K562 (cell line): ENCODE measurements around the gene FAF2. TPM values are rescaled to one million over a fixed set of nuclear protein-coding genes. Genes with fewer than 3 reads are reported as not detected.

ENCODE experiments used
- ATAC-seq: fragments of 200-7000 bp; cut with Tn5 transposase; 3 replicates; pipeline ENCODE4 v1.9.1; 2020; ENCODE audit warnings: moderate library complexity
- BruUV-seq: library from RNA; stranded (reverse); fragments of 400-500 nt; replicated peaks from 2 replicates; lab custom pipeline; 2021; lab: Mats Ljungman, UMichigan
- CTCF ChIA-PET: fragments of 300-600 bp; formaldehyde crosslinking; extraction: SDS; loops from one replicate; lab custom pipeline; 2021; ENCODE audit warnings: low intra/inter-chr PET ratio; lab: Yijun Ruan, JAX
- POLR2A ChIA-PET: fragments of 300-600, 350-650 bp; sonication (Branson Sonifier 250); formaldehyde crosslinking; extraction: SDS; loops from one replicate; lab custom pipeline; 2021; ENCODE audit warnings: antibody characterized with exemption, inconsistent platforms; lab: Yijun Ruan, JAX
- DNase-seq, 4 experiments: peaks; one replicate each; pipeline versions ENCODE4 v3.0.0 to v3.0.0-alpha.2; 2011 to 2018; ENCODE audit warnings: low spot score in 3 of 4, mixed read lengths in 3 of 4; ENCODE audit errors: extremely low read depth in 1 of 4
- FAIRE-seq: peaks from 2 replicates; lab custom pipeline; 2011; peaks lifted over from hg19 to GRCh38; lab: Jason Lieb, UNC
- H2AFZ ChIP-seq: 2 replicates; pipeline ENCODE4 v1.6.0; 2011; ENCODE audit warnings: low read depth, low read length, control low read depth, inconsistent platforms
- H3K27ac ChIP-seq: fragments of 200-600 bp; 3 replicates; pipeline ENCODE4 v1.8.0; 2011; ENCODE audit warnings: low read depth, mild to moderate bottlenecking, control low read depth, inconsistent platforms, low read length, moderate library complexity, mixed read lengths; ENCODE audit errors: extremely low read depth
- H3K27me3 ChIP-seq, 2 experiments: fragments of 300-600 bp in 1 of 2; 2 replicates in 1 of 2; 3 replicates in 1 of 2; pipeline versions ENCODE4 v1.6.0 to v1.8.0; 2011; ENCODE audit warnings: inconsistent platforms in 2 of 2, low read length in 2 of 2, mild to moderate bottlenecking in 1 of 2, mixed read lengths in 1 of 2, moderate library complexity in 1 of 2; ENCODE audit not compliant: control insufficient read depth in 2 of 2, insufficient read depth in 2 of 2
- H3K36me3 ChIP-seq: fragments of 300-600 bp; 3 replicates; pipeline ENCODE4 v1.8.0; 2011; ENCODE audit warnings: mild to moderate bottlenecking, low read length, inconsistent platforms; ENCODE audit not compliant: control insufficient read depth, insufficient read depth
- H3K4me1 ChIP-seq, 2 experiments: fragments of 200-600 bp in 1 of 2; replicated peaks in 1 of 2; 2 replicates in 1 of 2; 3 replicates in 1 of 2; pipeline versions ENCODE4 v1.5.1 to v1.8.0; 2011; ENCODE audit warnings: inconsistent platforms in 2 of 2, low read length in 2 of 2, mild to moderate bottlenecking in 1 of 2, mixed read lengths in 1 of 2, moderate library complexity in 1 of 2; ENCODE audit not compliant: control insufficient read depth in 2 of 2, insufficient read depth in 2 of 2
- H3K4me2 ChIP-seq: 2 replicates; pipeline ENCODE4 v1.6.1; 2011; ENCODE audit warnings: low read length, control low read depth, inconsistent platforms, mixed read lengths; ENCODE audit not compliant: insufficient read depth
- H3K4me3 ChIP-seq: fragments of 200-600 bp; sonication (generic), shearing (Covaris generic); 2 replicates; pipeline ENCODE4 v1.5.1; 2016; ENCODE audit warnings: control low read depth, inconsistent platforms
- H3K79me2 ChIP-seq: fragments of 200-600 bp; 3 replicates; pipeline ENCODE4 v1.8.0; 2011; ENCODE audit warnings: low read length, inconsistent platforms; ENCODE audit not compliant: control insufficient read depth, insufficient read depth
- H3K9ac ChIP-seq, 2 experiments: 2 replicates each; pipeline versions ENCODE4 v1.6.0 to v1.6.1; 2011; ENCODE audit warnings: low read depth in 2 of 2, low read length in 2 of 2, control low read depth in 1 of 2, inconsistent platforms in 1 of 2, mild to moderate bottlenecking in 1 of 2, mixed read lengths in 1 of 2; ENCODE audit not compliant: insufficient read depth in 1 of 2
- H3K9me1 ChIP-seq: one replicate; pipeline ENCODE4 v1.6.0; 2011; ENCODE audit warnings: inconsistent platforms, mild to moderate bottlenecking, low read length, moderate library complexity; ENCODE audit not compliant: control insufficient read depth, insufficient read depth
- H3K9me3 ChIP-seq: replicated peaks from 2 replicates; pipeline ENCODE4 v1.5.1; 2011; ENCODE audit warnings: low read depth, low read length, inconsistent platforms; ENCODE audit not compliant: control insufficient read depth, insufficient read depth
- H4K20me1 ChIP-seq: replicated peaks from 2 replicates; pipeline ENCODE4 v1.6.1; 2011; ENCODE audit warnings: low read length, inconsistent platforms, mixed read lengths; ENCODE audit not compliant: control insufficient read depth, insufficient read depth
- CHAMP1 ChIP-seq: fragments of 450-650 bp; IDR thresholded peaks from 2 replicates; pipeline ENCODE4 v1.6.1; 2016; ENCODE audit warnings: mild to moderate bottlenecking
- DLX4 ChIP-seq: fragments of 250-450 bp; sonication (Bioruptor Pico); IDR thresholded peaks from 2 replicates; pipeline ENCODE4 v1.6.1; 2021; ENCODE audit warnings: mild to moderate bottlenecking
- FOXA3 ChIP-seq, 2 experiments: fragments of 450-650 bp in 1 of 2; sonication (generic) in 1 of 2; formaldehyde crosslinking; IDR thresholded peaks in 1 of 2; conservative IDR thresholded peaks in 1 of 2; 2 replicates each; pipeline versions ENCODE4 v1.4.0 to v1.8.0; 2020 to 2022; ENCODE audit warnings: mild to moderate bottlenecking in 2 of 2, missing genetic modification reagents in 1 of 2
- ILK ChIP-seq: fragments of 450-650 bp; IDR thresholded peaks from 2 replicates; pipeline ENCODE4 v1.6.1; 2016; ENCODE audit warnings: missing genetic modification characterization, low read depth, mild to moderate bottlenecking, missing compliant biosample characterization, moderate library complexity, borderline replicate concordance
- MCM3 ChIP-seq: fragments of 450-650 bp; IDR thresholded peaks from 2 replicates; pipeline ENCODE4 v1.6.1; 2016
- NEUROD1 ChIP-seq: fragments of 150-350 bp; IDR thresholded peaks from 2 replicates; pipeline ENCODE4 v1.6.1; 2014; ENCODE audit warnings: borderline replicate concordance, low read length, low read depth; ENCODE audit not compliant: partially characterized antibody
- RBM34 ChIP-seq: fragments of 200-400 bp; formaldehyde crosslinking; IDR thresholded peaks from 2 replicates; pipeline ENCODE4 v1.6.1; 2018; ENCODE audit warnings: low read length, borderline replicate concordance; ENCODE audit not compliant: insufficient read depth
- SMAD1 ChIP-seq: fragments of 150-350 bp; IDR thresholded peaks from 2 replicates; pipeline ENCODE4 v1.6.1; 2014; ENCODE audit warnings: low read length, low read depth; ENCODE audit not compliant: partially characterized antibody
- ZBTB33 ChIP-seq: sonication (generic); formaldehyde crosslinking; IDR thresholded peaks from 2 replicates; pipeline ENCODE4 v1.8.1; 2023; ENCODE audit warnings: mild to moderate bottlenecking, missing genetic modification reagents
- ZNF589 ChIP-seq: fragments of 200-800 bp; sonication (Bioruptor generic); IDR thresholded peaks from 2 replicates; pipeline ENCODE4 v1.6.1; 2016; ENCODE audit warnings: low read depth, missing genetic modification characterization, missing compliant biosample characterization
- WGBS: fragments of 100-300 bp; shearing (Covaris generic); methylation state at CpG from one replicate; pipeline ENCODE4 v1.1.6; 2016; ENCODE audit warnings: low coverage, mixed read lengths; ENCODE audit not compliant: insufficient coverage; ENCODE audit errors: missing lambda C conversion rate; 5-methylcytosine and 5-hydroxymethylcytosine counted together
- in situ Hi-C: fragments of 300-500 bp; cut with MboI; formaldehyde crosslinking; loops from 4 replicates; pipeline ENCODE4 v1.15.0; 2018; ENCODE audit warnings: inconsistent platforms, mixed read lengths
- intact Hi-C: fragments of 100-400 bp; cut with micrococcal nuclease; formaldehyde crosslinking; loops from 2 replicates; pipeline ENCODE4 v1.14.2; 2022
- polyA plus RNA-seq, 8 experiments: library from polyadenylated mRNA; depleted of rRNA in 4 of 8; stranded (reverse) in 5 of 8; unstranded in 3 of 8; fragments of >200 nt; fragmentation: Nextera tagmentation in 2 of 8; fragmentation: Illumina TruSeq in 1 of 8; extraction: Ambion mirVana in 2 of 8; extraction: Trizol in 1 of 8; gene quantifications; 2 replicates each; pipeline versions ENCODE4 v1.2.1 to v1.2.3, GENCODE V29; 2011 to 2014; ENCODE audit warnings: inconsistent platforms in 1 of 8, missing spikeins in 1 of 8
- total RNA-seq, 7 experiments: library from RNA; depleted of rRNA in 6 of 7; stranded (reverse); fragments of >200 nt in 6 of 7; fragmentation: Illumina TruSeq in 2 of 7; extraction: Trizol in 2 of 7; gene quantifications; 2 replicates each; pipeline versions ENCODE4 v1.2.1 to v1.2.3, GENCODE V29; 2011 to 2021; ENCODE audit warnings: low replicate concordance in 1 of 7
- TF ChIP-seq, protein P1 (sequence below): fragments of 250-450 bp; sonication (Bioruptor Pico); IDR thresholded peaks from 2 replicates; pipeline ENCODE4 v1.4.0; 2020; ENCODE audit warnings: mild to moderate bottlenecking, moderate library complexity
- TF ChIP-seq, protein P2 (sequence below): fragments of 450-650 bp; IDR thresholded peaks from 2 replicates; pipeline ENCODE4 v1.6.1; 2014; ENCODE audit warnings: low read depth, mild to moderate bottlenecking, moderate library complexity, borderline replicate concordance

The FAF2 gene
- total and polyA plus RNA-seq, 9 of the 15 experiments (the other 6 are each of a cell fraction or from before 2014, with no cell fraction given), result 25.0 to 44.6 (median 36.1) TPM

DNA sequence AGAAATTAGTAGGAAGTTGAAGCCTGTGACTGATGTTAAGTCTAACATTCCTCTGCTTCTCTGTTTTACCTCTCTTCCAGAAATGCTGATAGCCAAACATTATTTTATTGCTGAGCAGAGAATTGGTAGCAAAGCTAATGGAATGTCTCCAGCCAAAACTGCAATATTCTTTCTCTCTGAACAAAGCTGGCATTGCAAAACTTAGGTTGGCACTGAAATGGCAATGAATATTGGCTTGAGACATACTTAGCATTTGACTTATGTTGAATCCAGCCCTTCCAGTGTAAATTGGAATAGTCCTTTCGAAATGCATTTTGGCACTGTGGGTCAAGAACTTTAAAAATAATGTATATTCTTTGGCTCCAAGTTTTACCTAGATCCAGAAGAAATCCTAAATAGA lies 21.1 kb downstream of the FAF2 start:
- Histone ChIP-seq H3K79me2 (peaks cover 54% of the 10 kb centered on the region), H3K4me3 (no peak overlapping the region), H3K4me1 (peaks cover 0 to 4% of the 10 kb centered on the region in 2 experiments; a peak in 2 of 5 replicates), H3K9me1 (no peaks in the 10 kb centered on the region), H2AFZ (no peak overlapping the region), H3K27me3 (no peaks in the 10 kb centered on the region), H3K27ac (no peak overlapping the region), H3K9me3 (no peaks in the 10 kb centered on the region), H3K9ac (no peak overlapping the region), H3K36me3 (peaks cover 42% of the 10 kb centered on the region; the same call in 2 of the 3 replicates), H3K4me2 (no peak overlapping the region), H4K20me1 (peaks cover 8% of the 10 kb centered on the region; the same call in 1 of the 2 replicates)
- no TSS peak for BruUV-seq
- FAIRE-seq (no peak), DNase-seq (no peak), ATAC-seq (no peak)
- WGBS, result 93% methylated on average over 1 of the region's 1 CpG
- TF ChIP-seq CHAMP1, result no peak
- TF ChIP-seq ZNF589 (CRISPR knock-in tag), result no peak
- TF ChIP-seq SMAD1, result no peak
- TF ChIP-seq ILK (tag), result no peak
- TF ChIP-seq, protein P1, sequence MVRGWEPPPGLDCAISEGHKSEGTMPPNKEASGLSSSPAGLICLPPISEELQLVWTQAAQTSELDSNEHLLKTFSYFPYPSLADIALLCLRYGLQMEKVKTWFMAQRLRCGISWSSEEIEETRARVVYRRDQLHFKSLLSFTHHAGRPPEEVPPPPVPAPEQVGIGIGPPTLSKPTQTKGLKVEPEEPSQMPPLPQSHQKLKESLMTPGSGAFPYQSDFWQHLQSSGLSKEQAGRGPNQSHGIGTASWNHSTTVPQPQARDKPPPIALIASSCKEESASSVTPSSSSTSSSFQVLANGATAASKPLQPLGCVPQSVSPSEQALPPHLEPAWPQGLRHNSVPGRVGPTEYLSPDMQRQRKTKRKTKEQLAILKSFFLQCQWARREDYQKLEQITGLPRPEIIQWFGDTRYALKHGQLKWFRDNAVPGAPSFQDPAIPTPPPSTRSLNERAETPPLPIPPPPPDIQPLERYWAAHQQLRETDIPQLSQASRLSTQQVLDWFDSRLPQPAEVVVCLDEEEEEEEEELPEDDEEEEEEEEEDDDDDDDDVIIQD (CRISPR knock-in tag), result no peak
- TF ChIP-seq DLX4 (CRISPR knock-in tag), result no peak
- TF ChIP-seq RBM34, result no peak
- no peak for TF ChIP-seq FOXA3 (CRISPR knock-in tag; conservative IDR thresholded peaks at IDR 0.05 in 1 of 2, IDR thresholded peaks at IDR 0.05 in 1 of 2)
- no peak for TF ChIP-seq NEUROD1
- no peak for TF ChIP-seq MCM3
- TF ChIP-seq, protein P2, sequence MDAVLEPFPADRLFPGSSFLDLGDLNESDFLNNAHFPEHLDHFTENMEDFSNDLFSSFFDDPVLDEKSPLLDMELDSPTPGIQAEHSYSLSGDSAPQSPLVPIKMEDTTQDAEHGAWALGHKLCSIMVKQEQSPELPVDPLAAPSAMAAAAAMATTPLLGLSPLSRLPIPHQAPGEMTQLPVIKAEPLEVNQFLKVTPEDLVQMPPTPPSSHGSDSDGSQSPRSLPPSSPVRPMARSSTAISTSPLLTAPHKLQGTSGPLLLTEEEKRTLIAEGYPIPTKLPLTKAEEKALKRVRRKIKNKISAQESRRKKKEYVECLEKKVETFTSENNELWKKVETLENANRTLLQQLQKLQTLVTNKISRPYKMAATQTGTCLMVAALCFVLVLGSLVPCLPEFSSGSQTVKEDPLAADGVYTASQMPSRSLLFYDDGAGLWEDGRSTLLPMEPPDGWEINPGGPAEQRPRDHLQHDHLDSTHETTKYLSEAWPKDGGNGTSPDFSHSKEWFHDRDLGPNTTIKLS, result no peak
- TF ChIP-seq ZBTB33 (CRISPR knock-in tag), result no peak
- POLR2A ChIA-PET, result interaction anchor here (3.6 kb wide), 1 partner anchor 20 kb away, joined by 22 read pairs; the partner anchor contains the start of gene FAF2
- intact Hi-C loops (no loop called here), in situ Hi-C loops (no loop called here)
- CTCF ChIA-PET, result no interaction called here
